ENCODE data around the gene RYR2. TPM values are rescaled to one million over a fixed set of nuclear protein-coding genes. Genes with fewer than 3 reads are reported as not detected.

Gene RYR2
- total RNA-seq, 2 donors from 2014 or later, result 14.2 to 17.1 TPM

DNA sequence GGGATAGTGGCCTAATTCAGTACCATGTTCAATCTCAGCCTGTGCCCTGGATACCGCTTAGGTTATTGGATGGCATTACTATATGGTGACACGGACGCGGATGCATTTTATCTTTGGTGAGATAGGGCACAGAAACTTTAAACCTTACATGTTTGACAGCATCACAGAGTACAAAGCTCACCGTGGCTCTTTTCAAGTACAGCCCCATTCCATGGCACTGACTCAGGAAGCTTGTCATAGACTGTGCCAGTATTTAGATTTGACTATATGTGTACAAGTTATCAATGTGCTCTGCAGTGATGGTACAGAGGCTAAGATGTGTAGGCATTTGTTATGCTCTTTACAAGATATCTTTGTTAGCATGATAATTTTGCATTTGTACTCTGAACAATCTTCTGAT, 169.0 kb downstream of the RYR2 start:
- ATAC-seq (no peak), DNase-seq (no peak)
- Histone ChIP-seq H3K27ac (no peak overlapping the region), H3K9me3 (no peaks in the 10 kb centered on the region), H3K4me1 (no peaks in the 10 kb centered on the region), H3K36me3 (replicated peaks in 1 of 2; ENCODE audit: insufficient read depth in 1 of 2, low read depth in 2 of 2) (no peaks in the 10 kb centered on the region), H3K4me3 (no peak overlapping the region), H3K27me3 (no peaks in the 10 kb centered on the region)
- 41 to 81% methylated on average over 5 of the region's 5 CpGs for WGBS, 2 donors
- TF ChIP-seq, protein P1, sequence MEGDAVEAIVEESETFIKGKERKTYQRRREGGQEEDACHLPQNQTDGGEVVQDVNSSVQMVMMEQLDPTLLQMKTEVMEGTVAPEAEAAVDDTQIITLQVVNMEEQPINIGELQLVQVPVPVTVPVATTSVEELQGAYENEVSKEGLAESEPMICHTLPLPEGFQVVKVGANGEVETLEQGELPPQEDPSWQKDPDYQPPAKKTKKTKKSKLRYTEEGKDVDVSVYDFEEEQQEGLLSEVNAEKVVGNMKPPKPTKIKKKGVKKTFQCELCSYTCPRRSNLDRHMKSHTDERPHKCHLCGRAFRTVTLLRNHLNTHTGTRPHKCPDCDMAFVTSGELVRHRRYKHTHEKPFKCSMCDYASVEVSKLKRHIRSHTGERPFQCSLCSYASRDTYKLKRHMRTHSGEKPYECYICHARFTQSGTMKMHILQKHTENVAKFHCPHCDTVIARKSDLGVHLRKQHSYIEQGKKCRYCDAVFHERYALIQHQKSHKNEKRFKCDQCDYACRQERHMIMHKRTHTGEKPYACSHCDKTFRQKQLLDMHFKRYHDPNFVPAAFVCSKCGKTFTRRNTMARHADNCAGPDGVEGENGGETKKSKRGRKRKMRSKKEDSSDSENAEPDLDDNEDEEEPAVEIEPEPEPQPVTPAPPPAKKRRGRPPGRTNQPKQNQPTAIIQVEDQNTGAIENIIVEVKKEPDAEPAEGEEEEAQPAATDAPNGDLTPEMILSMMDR (IDR thresholded peaks at IDR 0.05), result no peak
- no peak for TF ChIP-seq POLR2A (IDR thresholded peaks at IDR 0.05)
- intact Hi-C loops (cut with DNase I), result no loop called here

DNA sequence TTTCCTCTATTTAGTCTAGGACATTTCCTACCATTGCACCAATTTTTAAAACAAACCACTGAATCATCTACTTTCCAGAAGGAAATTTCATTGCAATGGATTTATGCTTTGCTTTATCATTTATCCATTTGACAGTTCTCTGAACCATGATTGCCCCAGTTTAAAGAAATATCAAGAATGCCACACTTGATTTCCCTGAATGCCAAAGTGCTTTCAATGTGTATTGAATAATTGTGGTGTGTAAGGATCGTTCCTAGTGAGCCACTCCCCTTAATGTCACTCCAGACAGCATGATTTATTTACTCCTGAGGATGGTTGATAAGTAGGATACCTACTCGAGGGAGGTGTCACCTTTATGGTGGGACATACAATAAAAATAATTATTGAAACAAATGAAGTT, 169.6 kb downstream of the RYR2 start:
- DNase-seq, result no peak
- H3K27me3 ChIP-seq, result no peaks in the 10 kb centered on the region
- H3K4me3 ChIP-seq, result no peak overlapping the region
- no peaks in the 10 kb centered on the region for H3K36me3 ChIP-seq (replicated peaks in 1 of 2; ENCODE audit: insufficient read depth in 1 of 2, low read depth in 2 of 2)
- ATAC-seq, result no peak
- H3K27ac ChIP-seq, result no peak overlapping the region
- no peaks in the 10 kb centered on the region for H3K4me1 ChIP-seq
- H3K9me3 ChIP-seq, result no peaks in the 10 kb centered on the region
- intact Hi-C loops (cut with DNase I), result no loop called here
- TF ChIP-seq, protein P1 (IDR thresholded peaks at IDR 0.05), result no peak
- no peak for TF ChIP-seq POLR2A (IDR thresholded peaks at IDR 0.05)
- 6 to 7% methylated on average over 2 of the region's 2 CpGs for WGBS, 2 donors

DNA sequence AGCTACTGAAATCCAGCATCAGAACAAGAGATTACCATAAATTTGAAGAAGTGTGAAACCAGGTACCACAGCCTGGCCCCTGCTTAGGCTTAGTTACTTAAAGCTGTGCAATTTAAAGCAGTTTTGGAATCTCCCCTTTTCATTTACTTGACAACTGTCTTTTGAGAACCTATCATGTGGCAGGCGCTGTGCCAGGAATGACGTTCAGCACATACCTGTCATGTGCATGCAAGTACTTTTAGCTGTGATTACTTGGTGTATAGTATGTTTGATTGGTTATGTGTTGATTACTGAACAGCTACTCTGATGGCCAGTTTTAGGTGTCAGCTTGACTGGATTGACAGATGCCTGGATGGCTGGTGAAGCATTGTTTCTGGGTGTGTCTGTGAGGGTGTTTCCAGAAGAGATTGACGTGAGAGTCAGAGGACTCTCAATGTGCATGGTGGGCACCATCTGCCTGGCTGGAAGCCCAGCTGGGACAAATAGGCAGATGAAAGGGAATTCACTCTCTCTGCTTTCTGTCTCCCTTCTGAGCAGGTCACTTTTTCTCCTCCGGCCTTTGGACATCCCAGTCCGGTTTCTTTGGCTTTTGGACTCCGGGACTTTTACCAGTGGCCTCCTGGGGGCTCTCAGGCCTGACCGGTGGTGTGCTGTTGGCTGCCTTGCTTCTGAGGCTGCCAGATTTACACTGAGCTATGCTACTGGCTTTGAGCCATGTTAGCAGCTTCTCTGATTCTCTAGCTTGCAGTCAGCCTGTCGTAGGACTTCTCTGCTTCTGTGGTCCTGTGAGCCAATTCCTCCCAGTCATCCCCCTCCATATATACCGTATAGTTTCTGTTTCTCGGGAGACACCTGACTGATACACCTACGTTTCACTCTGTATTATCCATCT, 178.0 kb downstream of the RYR2 start:
- DNase-seq (peak in 3 of 4 donors; percentile 7 to 37 (median 17)), ATAC-seq (no peak)
- no peaks in the 10 kb centered on the region for H3K36me3 ChIP-seq (replicated peaks in 1 of 2; ENCODE audit: insufficient read depth in 1 of 2, low read depth in 2 of 2)
- no peak overlapping the region for H3K4me3 ChIP-seq
- no peaks in the 10 kb centered on the region for H3K4me1 ChIP-seq
- no peak for TF ChIP-seq POLR2A (IDR thresholded peaks at IDR 0.05)
- H3K27ac ChIP-seq, result no peak overlapping the region
- no peaks in the 10 kb centered on the region for H3K9me3 ChIP-seq
- H3K27me3 ChIP-seq, result no peaks in the 10 kb centered on the region
- WGBS, 2 donors, result 42 to 45% methylated on average over 10 to 11 of the region's 11 CpGs
- intact Hi-C loops (cut with DNase I), result no loop called here

DNA sequence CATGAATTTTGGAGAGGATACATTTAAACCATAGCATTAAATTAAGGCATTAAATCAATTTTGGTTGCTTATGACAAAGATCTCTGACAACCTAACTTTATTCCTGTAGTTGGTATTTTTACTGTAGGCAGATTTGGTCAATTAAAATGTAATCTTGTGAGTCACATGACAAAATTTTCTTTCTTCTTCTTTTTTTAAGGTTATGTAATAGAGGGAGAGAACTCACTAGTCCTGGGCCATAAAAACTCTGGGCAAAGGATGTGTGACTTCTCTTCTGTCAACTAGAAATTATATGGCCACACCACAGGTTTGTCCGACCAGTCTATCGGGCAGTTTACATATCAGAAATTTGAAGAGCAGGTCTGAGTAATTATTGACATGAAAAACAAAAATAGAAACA, 181.4 kb downstream of the RYR2 start:
- Histone ChIP-seq H3K9me3 (no peaks in the 10 kb centered on the region), H3K4me3 (no peak overlapping the region), H3K4me1 (no peaks in the 10 kb centered on the region), H3K27me3 (no peaks in the 10 kb centered on the region), H3K36me3 (replicated peaks in 1 of 2; ENCODE audit: insufficient read depth in 1 of 2, low read depth in 2 of 2) (no peaks in the 10 kb centered on the region), H3K27ac (no peak overlapping the region)
- intact Hi-C loops (cut with DNase I), result no loop called here
- no peak for DNase-seq
- no peak for ATAC-seq
- WGBS, 2 donors, result 89 to 90% methylated on average over 2 of the region's 2 CpGs
- TF ChIP-seq POLR2A (IDR thresholded peaks at IDR 0.05), result no peak
- TF ChIP-seq, protein P1 (IDR thresholded peaks at IDR 0.05), result no peak

DNA sequence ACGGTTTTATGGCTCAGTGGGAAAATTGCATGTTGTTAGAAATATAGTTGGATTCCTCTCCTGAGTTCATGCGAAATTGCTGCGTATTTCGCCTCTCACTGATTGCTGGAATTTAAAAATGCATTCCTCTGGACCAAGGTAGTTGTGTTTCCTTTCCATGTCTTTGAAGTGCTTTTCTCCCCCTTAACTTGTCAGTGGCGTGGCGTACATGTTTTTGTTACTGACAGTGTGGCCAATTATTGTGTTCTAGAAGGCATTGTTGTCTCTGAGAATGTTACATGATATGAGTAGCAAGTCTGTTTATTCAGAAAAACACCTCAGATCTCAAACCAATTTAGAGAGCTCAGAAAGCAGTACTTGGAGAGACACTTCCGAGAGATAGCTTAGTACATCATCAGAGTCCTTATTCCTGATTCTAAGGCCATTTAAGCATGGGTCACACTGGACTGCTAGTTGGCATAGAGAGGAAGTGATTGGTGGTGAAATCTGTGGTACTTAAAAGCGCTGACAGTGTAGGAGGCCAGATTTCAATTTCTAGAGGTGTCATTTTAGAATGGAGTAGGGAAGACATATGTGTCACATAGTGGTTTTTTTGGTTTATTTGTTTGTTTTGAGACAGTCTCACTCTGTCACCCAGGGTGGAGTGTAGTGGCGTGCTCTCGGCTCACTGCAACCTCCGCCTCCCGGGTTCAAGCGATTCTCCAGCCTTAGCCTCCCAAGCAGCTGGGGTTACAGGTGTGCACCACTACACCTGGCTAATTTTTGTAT, 184.4 kb downstream of the RYR2 start:
- Histone ChIP-seq H3K36me3 (replicated peaks in 1 of 2; ENCODE audit: insufficient read depth in 1 of 2, low read depth in 2 of 2) (no peaks in the 10 kb centered on the region), H3K9me3 (no peaks in the 10 kb centered on the region), H3K27me3 (no peaks in the 10 kb centered on the region), H3K27ac (no peak overlapping the region), H3K4me3 (no peak overlapping the region), H3K4me1 (no peaks in the 10 kb centered on the region)
- 74 to 79% methylated on average over 13 of the region's 13 CpGs for WGBS, 2 donors
- DNase-seq (no peak), ATAC-seq (no peak)
- intact Hi-C loops (cut with DNase I), result no loop called here
- TF ChIP-seq, protein P1 (IDR thresholded peaks at IDR 0.05), result no peak
- no peak for TF ChIP-seq POLR2A (IDR thresholded peaks at IDR 0.05)
